Tibial nerve (tissue), 3 donors: Measurements from ENCODE around the gene IRAK1.

Source experiments
- POLR2A ChIP-seq, 2 donors: fragments of 450-650 bp; IDR thresholded peaks; one replicate each; pipeline ENCODE4 v1.6.1; 2017; ENCODE audit warnings: antibody characterized with exemption in 2 of 2, mild to moderate bottlenecking in 2 of 2, moderate library complexity in 2 of 2
- TF ChIP-seq, protein P1 (sequence below), 5 experiments: fragments of 200-600 bp in 3 of 5; fragments of 450-650 bp in 2 of 5; sonication (generic) in 3 of 5; IDR thresholded peaks; one replicate each; pipeline ENCODE4 v1.5.1; 2016 to 2019; ENCODE audit warnings: antibody characterized with exemption in 5 of 5, mild to moderate bottlenecking in 3 of 5, moderate library complexity in 2 of 5

DNA sequence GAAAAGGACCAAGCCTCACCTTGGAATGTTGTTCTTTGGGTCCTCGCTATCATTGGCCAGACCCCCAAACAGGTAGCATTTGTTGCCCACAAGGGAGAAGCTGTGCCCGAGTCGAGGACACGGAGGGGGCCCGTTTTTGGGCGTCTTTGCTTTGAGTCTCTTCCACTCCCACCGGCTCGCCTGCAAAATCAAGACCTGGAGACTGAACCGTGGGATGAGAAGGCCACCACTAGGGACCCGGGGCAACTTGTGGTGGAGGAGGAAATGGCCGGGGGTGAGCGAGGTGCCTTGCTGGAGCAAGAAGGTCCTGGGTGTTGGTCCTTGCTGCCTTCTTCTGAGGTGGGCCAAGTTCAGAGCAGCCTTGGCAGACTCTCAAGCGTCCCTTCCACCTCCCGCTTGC, 55.6 kb downstream of the IRAK1 start:
- TF ChIP-seq, protein P1, sequence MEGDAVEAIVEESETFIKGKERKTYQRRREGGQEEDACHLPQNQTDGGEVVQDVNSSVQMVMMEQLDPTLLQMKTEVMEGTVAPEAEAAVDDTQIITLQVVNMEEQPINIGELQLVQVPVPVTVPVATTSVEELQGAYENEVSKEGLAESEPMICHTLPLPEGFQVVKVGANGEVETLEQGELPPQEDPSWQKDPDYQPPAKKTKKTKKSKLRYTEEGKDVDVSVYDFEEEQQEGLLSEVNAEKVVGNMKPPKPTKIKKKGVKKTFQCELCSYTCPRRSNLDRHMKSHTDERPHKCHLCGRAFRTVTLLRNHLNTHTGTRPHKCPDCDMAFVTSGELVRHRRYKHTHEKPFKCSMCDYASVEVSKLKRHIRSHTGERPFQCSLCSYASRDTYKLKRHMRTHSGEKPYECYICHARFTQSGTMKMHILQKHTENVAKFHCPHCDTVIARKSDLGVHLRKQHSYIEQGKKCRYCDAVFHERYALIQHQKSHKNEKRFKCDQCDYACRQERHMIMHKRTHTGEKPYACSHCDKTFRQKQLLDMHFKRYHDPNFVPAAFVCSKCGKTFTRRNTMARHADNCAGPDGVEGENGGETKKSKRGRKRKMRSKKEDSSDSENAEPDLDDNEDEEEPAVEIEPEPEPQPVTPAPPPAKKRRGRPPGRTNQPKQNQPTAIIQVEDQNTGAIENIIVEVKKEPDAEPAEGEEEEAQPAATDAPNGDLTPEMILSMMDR (IDR thresholded peaks at IDR 0.05), result no peak
- TF ChIP-seq POLR2A (IDR thresholded peaks at IDR 0.05), result no peak
